ENCODE results near the gene ACTL10.
A peak's percentile ranks its signal among the peaks of the same experiment; 100 is the strongest.

ACTL10 gene

GRCh38 chr20:33664085-33664761, 2.5 kb upstream of the ACTL10 start:
- DNase-seq (ENCODE audit: low read depth in 3 of 3): no peak

GRCh38 chr20:33664762-33665144, 2.0 kb upstream of the ACTL10 start:
- no peak for DNase-seq (ENCODE audit: low read depth in 3 of 3)

GRCh38 chr20:33667245-33667675, 517 bp downstream of the ACTL10 start:
- DNase-seq (ENCODE audit: low read depth in 3 of 3): no peak

- DNase-seq (ENCODE audit: low read depth in 3 of 3): peak; percentile 63 to 74 (median 68)
Measured at GRCh38 chr20:33667676-33668465, 1.1 kb downstream of the ACTL10 start.

GRCh38 chr20:33668466-33669155, 1.9 kb downstream of the ACTL10 start:
- DNase-seq (ENCODE audit: low read depth in 3 of 3): no peak

DNA sequence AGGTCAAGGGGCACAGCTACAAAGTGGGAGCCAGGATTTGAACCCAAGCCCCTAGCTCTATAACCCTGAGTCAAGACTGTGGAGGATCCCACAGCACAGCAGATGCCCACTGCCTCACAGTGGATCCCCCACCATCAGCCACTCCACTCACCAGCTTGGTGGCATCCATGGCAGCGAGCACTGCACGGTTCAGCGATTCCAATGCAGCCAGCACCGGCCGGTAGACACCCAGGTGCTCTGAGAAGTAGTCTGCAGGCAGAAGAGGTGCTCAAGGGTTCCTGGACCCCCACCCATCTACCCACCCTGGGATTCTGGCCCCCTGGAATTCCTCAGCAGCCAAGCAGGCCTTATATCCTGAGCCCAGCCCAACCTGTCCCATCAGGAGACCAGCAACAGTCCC, 2.5 kb downstream of the ACTL10 start:
- no peak for DNase-seq (ENCODE audit: low read depth in 3 of 3)

GRCh38 chr20:33669873-33670640, 3.3 kb downstream of the ACTL10 start:
- no peak for DNase-seq (ENCODE audit: low read depth in 3 of 3)

GRCh38 chr20:33670715-33671499, 4.2 kb downstream of the ACTL10 start:
- DNase-seq (ENCODE audit: low read depth in 3 of 3): no peak

GRCh38 chr20:33671573-33672288, 5.0 kb downstream of the ACTL10 start:
- DNase-seq (ENCODE audit: low read depth in 3 of 3): no peak

GRCh38 chr20:33672426-33673113, 5.8 kb downstream of the ACTL10 start:
- DNase-seq (ENCODE audit: low read depth in 3 of 3): no peak

GRCh38 chr20:33673114-33673409, 6.3 kb downstream of the ACTL10 start:
- DNase-seq (ENCODE audit: low read depth in 3 of 3): no peak

GRCh38 chr20:33673410-33674293, 6.9 kb downstream of the ACTL10 start:
- DNase-seq (ENCODE audit: low read depth in 3 of 3): no peak

DNA sequence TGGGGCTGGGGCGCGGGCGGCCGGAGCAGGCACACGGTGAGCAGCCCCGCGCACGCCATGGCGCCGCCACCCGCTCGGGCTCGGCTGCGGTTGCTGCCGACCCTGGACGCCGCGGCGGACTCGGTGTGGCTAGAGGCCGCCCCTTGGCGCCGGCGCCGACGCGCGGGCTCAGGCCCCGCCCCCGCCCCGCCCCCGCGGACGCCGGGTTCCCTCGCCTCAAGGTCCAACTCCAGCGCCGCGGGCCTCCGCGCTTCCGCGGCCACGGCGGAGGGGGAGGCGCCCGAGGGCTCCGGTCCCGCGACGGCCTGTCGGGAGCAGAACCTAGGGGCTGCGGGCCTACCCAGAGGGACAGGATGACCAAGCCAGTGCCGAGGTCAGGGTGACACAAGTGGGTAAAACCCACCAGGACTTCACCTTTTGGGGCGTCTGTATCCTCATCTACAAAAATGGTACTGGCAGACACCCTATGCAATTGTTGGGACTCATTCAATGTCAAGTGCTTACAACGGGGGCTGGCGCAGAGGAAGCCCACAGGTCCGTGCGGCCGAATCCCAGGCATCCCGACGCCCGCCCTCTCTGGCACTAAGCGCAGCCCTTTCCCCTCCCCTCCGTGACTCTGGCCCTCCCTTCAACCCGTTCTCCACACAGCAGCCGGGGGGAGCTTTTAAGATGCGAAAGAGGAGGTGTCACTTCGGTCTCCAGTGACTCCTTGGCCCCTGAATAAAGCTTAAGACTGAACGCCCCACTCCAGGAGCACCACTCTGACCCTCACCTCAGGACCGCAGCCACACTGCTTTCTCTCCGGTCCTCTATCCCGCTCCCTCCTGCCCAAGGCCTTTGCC, 7.8 kb downstream of the ACTL10 start, which contains the start of gene NECAB3:
Gene NECAB3 (minus strand): TSS at position 135 of the 842 bp plus-strand sequence. CDS start 76 bp downstream, at position 59.
- peak in 2 of 3 donors; percentile 53 to 61 for DNase-seq (ENCODE audit: low read depth in 3 of 3)

DNA sequence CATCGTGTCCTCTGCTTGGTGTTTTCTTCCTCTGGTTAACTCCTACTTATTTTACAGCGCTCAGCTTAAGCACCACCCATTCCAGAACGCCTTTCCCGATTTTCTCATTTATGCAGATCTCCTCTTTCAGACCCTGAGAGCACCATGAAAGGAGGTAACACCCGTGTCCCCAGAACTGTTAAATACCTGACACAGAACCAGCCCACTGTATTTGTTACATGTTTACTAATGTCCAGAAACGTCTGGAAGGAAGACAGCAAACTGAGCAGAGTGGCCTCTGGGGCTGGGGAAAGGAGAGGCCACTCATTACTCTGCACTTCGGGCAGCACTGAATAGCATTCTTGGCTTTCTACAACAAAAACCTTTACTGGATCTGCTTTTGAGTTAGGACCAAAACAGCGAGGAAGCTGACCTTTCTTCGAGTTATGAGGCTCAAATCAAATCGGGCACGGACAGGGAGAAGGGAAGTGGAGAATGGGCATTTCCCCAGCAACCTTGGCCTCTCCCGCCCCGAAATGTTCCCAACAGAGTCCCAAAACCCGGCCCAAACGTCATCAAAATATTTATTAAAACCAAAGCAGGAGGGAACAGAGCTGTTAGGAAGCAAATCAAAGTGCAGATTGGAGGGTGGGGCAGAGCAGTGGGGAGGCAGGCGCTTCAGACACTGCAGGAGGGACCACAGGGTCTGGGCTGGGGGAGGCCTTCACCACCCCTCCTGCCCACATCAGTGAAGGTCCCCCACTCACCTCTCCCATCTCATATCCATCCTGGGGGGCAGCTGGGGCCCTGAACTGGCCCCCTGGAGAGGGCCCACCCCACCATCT, 8.6 kb downstream of the ACTL10 start:
- no peak for DNase-seq (ENCODE audit: low read depth in 3 of 3)

- DNase-seq (ENCODE audit: low read depth in 3 of 3): no peak
Measured at GRCh38 chr20:33676121-33676520, 9.4 kb downstream of the ACTL10 start.

GRCh38 chr20:33676652-33677645, 10.2 kb downstream of the ACTL10 start:
- DNase-seq (ENCODE audit: low read depth in 3 of 3): no peak
